IPS-15b (cell line): ENCODE data around the gene MRPL40.

Source experiments
- H3K27me3 ChIP-seq: one replicate; pipeline ENCODE4 v1.6.1; 2013; ENCODE audit warnings: low read length; ENCODE audit not compliant: control insufficient read depth, insufficient read depth
- H3K36me3 ChIP-seq: one replicate; pipeline ENCODE4 v1.6.1; 2013; ENCODE audit warnings: low read length; ENCODE audit not compliant: control insufficient read depth, insufficient read depth
- H3K4me1 ChIP-seq: one replicate; pipeline ENCODE4 v1.6.1; 2013; ENCODE audit warnings: mild to moderate bottlenecking, low read length; ENCODE audit not compliant: control insufficient read depth, insufficient read depth
- H3K4me3 ChIP-seq: one replicate; pipeline ENCODE4 v1.5.1; 2013; ENCODE audit warnings: low read depth, low read length
- H3K9ac ChIP-seq: one replicate; pipeline ENCODE4 v1.6.1; 2013; ENCODE audit warnings: low read depth, mild to moderate bottlenecking, low read length
- H3K9me3 ChIP-seq: one replicate; pipeline ENCODE4 v1.6.1; 2013; ENCODE audit warnings: mild to moderate bottlenecking, low read length; ENCODE audit not compliant: control insufficient read depth, insufficient read depth

MRPL40 gene

DNA sequence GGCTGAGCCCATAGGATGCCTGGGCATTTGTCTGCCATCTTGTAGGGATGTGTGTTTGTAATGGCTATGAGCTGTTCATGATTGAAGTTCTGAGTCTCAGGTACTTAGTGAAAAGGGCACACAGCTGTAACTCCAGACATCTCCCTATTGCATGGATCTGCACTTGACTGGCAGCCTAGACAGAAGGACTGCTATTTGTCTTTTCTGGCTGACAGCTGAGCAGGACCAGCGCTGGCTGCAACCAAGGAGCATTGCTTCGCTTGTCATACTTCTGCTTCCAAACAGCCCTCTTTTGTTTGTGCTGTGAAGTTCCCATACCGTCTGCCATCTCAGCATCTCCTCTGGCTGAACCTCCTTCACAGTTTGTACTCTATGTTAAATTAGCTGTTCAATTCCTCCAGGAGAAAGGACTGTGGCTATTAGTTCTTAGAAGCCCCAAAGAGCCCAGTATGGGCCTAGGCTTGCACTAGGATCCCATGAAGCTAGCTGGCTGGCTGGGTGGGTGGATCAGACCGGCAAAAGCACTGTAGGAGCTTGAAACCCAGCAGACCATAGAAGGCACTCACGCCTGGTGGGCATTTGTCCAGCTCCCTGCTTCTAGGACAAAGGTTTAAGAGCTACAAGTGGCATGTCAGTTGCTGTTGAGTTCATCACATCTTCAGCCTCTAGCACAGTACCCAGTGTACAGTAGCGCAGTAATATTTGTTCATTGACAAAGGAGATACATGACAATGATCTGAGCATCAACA, 21.2 kb upstream of the MRPL40 start:
- Histone ChIP-seq H3K36me3 (peaks cover 14% of the 10 kb centered on the region), H3K9me3 (no peaks in the 10 kb centered on the region), H3K27me3 (no peaks in the 10 kb centered on the region), H3K4me3 (no peak overlapping the region), H3K4me1 (no peaks in the 10 kb centered on the region), H3K9ac (no peak overlapping the region)

DNA sequence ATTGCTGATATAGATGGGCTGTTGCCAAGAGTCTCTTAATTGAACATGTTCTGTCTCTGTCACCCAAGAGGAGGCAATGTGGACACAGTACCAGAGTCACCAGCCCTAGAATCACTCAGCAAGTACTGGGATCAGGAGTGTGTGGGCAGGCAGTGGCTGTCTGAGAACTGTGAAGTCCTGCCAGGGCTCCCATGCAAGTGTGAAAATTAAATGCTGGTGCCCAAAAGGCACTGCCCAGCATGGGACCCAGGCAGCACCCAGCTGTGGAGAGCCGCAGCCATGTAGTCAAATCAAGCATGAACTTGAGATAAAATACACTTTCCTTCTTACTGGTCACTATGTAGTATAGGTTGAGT, 20.7 kb upstream of the MRPL40 start:
- Histone ChIP-seq H3K27me3 (no peaks in the 10 kb centered on the region), H3K4me3 (no peak overlapping the region), H3K36me3 (peaks cover 10% of the 10 kb centered on the region)

DNA sequence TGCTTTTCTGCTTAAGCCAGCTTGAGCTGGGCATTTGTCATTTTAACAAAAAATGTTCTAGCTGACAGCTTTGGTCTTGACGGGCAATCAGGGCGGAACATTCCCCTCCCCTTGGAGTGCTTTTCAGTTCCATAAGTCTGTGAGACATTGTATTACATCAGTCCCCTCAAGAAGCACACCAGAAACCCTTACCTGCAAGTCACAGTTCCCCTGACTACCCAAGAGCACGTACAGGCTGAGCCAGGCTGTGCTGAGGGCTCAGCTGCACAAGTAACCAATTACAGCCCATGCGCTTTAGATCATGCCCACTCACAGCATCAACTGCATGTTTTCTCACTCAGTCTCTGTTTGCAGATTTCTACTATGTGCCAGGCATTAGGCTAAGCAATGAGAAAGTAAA, 19.9 kb upstream of the MRPL40 start:
- peaks cover 9% of the 10 kb centered on the region for H3K36me3 ChIP-seq
- H3K4me3 ChIP-seq = no peak overlapping the region
- no peaks in the 10 kb centered on the region for H3K27me3 ChIP-seq
- H3K4me1 ChIP-seq = no peaks in the 10 kb centered on the region
- H3K9me3 ChIP-seq = no peaks in the 10 kb centered on the region
- H3K9ac ChIP-seq = no peak overlapping the region

More for the DNA sequence above, 20.7 kb upstream of the MRPL40 start:
- no peaks in the 10 kb centered on the region for H3K4me1 ChIP-seq
- no peak overlapping the region for H3K9ac ChIP-seq
- no peaks in the 10 kb centered on the region for H3K9me3 ChIP-seq

DNA sequence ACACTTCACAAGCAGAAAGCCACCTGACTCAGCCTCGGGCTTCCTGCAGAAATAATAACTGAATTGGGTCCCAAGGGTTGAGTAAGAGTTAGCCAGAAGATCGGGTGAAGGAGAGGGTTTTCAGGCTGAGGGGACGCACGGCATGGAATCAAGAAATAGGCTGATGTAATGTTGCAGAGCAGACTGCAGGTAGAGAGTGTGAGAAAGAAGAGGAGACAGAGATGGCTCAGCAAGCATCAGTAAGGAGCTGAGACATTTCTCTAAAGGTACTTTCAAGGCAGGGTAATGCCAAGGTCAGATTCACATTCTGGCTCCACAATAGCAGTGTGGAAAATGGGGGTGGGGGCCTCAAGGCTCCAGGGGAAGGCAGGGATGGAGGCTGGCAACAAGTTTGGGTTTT, 19.4 kb upstream of the MRPL40 start:
- H3K9ac ChIP-seq = no peak overlapping the region
- no peaks in the 10 kb centered on the region for H3K9me3 ChIP-seq
- peaks cover 5% of the 10 kb centered on the region for H3K36me3 ChIP-seq
- H3K4me3 ChIP-seq = no peak overlapping the region
- no peaks in the 10 kb centered on the region for H3K27me3 ChIP-seq
- H3K4me1 ChIP-seq = no peaks in the 10 kb centered on the region

DNA sequence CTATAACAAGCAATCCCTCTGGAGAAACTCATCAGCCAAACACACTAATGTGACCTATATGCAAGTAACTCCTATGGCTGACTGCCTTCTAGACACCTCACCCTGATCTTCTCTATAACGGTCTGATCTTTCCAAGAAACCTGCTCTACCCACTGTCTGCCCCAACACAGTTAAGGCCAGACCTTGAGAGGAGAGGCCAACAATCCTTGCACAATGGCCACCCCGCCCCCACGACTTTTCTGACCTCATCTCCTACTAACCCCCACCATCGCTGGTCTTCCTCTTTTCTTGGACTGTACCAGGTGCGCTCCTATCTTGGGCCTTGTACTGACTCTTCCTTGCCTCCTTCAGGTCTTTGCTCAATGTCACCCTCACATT, 13.3 kb upstream of the MRPL40 start:
- Histone ChIP-seq H3K4me1 (peaks cover 7% of the 10 kb centered on the region), H3K9me3 (no peaks in the 10 kb centered on the region), H3K9ac (no peak overlapping the region), H3K4me3 (no peak overlapping the region), H3K36me3 (no peaks in the 10 kb centered on the region), H3K27me3 (no peaks in the 10 kb centered on the region)

DNA sequence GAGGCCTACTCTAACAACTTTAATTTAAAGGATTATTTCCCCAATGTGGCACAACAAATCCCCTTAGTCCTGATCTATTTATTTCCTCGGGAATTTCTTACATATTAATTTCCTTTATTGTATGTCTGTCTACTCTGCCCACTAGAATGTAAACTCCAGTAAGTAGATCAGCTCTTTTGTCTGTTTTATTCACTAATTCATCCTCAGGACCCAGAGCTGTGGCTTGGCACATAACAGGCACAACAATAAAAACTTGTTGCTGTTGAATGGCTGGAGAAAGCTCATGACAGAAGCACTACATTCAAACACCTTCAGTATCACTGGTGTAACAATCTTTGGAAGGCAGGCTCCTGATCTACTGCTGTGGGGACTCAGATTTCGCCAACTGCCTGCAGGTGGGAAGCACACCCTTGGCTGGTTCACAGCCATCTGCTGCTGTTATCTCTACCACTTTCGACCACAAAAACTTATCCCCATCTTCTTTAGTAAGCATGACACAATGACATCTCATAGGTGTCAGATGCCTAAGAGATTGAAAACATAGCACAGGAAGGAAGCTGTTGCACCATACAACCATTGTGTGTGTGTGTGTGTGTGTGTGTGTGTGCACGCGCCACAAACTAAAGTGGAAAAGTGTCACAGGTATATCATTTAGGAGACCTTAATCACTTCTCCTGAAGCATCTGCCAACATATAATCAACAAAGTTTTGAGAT, 12.7 kb upstream of the MRPL40 start:
- H3K4me1 ChIP-seq = peaks cover 8% of the 10 kb centered on the region
- H3K9me3 ChIP-seq = no peaks in the 10 kb centered on the region
- H3K4me3 ChIP-seq = no peak overlapping the region
- no peaks in the 10 kb centered on the region for H3K27me3 ChIP-seq
- no peaks in the 10 kb centered on the region for H3K36me3 ChIP-seq
- H3K9ac ChIP-seq = no peak overlapping the region

DNA sequence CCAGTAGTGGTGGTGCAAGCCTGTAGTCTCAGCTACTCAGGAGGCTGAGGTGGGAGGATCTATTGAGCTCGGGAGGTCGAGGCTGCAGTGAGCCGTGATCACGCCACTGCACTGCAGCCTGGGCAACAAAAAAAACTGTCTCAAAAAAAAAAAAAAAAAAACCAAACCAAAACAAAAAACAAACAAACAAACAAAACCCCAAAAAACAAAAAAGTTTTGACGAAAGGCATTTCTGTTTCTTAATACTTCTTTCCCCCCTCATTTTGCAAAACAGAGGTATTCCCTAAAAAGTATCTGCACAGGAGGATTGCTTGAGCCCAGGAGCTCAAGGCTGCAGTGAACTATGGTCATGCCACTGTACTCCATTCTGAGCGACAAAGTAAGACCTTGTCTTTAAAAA, 12.0 kb upstream of the MRPL40 start:
- Histone ChIP-seq H3K4me1 (peaks cover 8% of the 10 kb centered on the region), H3K4me3 (no peak overlapping the region), H3K9me3 (no peaks in the 10 kb centered on the region), H3K9ac (no peak overlapping the region), H3K36me3 (no peaks in the 10 kb centered on the region), H3K27me3 (no peaks in the 10 kb centered on the region)

DNA sequence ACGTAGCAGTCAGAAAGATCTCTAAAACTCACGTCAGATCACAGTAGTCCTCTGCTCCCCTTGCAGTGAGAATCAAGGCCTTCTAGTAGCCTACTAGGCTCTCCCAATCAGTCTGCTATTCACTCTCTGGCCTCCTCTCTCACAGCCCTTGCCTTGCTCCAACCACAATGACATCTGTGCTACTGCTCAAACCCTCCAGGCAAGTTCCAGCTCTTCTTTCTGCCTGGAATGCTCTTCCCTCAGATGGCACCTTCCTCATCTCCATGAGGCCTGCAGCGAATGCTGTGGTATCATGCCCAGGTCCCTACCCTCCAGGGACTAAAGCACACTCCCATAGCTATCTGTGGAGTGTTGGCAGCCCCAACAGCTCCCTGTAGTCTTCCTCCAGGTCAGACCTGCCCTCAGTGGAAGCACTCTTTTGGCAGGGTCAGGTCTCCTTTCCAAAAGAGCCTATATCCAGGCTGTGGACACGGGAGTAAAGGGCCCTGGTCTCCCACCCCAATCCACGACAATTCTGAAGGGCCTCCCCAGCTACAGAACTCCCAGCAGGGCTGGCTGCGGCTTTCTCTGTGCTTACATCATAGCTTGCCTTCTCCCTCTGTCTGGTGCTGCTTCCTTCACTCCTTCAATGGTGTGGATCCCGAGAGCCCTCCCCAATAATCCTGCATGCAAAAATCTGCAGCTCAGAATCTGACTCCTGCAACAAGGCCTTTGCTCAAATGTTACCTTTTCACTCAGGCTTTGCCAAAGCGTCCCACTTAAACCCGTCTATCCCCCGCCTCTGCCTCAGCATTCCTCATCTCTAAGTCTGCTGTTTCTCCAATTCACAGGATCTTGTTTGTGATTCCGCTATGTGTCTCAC, 9.7 kb upstream of the MRPL40 start:
- H3K4me1 ChIP-seq = peaks cover 8% of the 10 kb centered on the region
- H3K36me3 ChIP-seq = no peaks in the 10 kb centered on the region
- no peaks in the 10 kb centered on the region for H3K9me3 ChIP-seq
- no peak overlapping the region for H3K9ac ChIP-seq
- H3K27me3 ChIP-seq = no peaks in the 10 kb centered on the region
- no peak overlapping the region for H3K4me3 ChIP-seq

DNA sequence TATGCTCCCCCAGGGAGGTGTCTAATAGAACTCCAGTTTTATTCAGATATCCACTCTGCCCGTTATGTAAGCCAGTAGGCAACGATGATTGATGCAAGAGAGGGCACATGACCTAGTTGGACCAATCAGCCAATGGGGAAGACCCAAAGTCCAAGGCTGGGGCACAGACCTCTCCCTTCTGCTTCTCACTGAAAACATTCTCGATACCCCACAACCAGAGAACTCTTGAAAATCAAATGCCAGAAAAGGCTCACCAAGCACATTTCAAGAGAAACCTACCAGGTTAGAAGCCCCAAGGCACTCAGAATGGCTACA, 8.2 kb upstream of the MRPL40 start:
- Histone ChIP-seq H3K9ac (no peak overlapping the region), H3K4me1 (peaks cover 8% of the 10 kb centered on the region), H3K27me3 (no peaks in the 10 kb centered on the region), H3K9me3 (no peaks in the 10 kb centered on the region), H3K36me3 (no peaks in the 10 kb centered on the region), H3K4me3 (no peak overlapping the region)

DNA sequence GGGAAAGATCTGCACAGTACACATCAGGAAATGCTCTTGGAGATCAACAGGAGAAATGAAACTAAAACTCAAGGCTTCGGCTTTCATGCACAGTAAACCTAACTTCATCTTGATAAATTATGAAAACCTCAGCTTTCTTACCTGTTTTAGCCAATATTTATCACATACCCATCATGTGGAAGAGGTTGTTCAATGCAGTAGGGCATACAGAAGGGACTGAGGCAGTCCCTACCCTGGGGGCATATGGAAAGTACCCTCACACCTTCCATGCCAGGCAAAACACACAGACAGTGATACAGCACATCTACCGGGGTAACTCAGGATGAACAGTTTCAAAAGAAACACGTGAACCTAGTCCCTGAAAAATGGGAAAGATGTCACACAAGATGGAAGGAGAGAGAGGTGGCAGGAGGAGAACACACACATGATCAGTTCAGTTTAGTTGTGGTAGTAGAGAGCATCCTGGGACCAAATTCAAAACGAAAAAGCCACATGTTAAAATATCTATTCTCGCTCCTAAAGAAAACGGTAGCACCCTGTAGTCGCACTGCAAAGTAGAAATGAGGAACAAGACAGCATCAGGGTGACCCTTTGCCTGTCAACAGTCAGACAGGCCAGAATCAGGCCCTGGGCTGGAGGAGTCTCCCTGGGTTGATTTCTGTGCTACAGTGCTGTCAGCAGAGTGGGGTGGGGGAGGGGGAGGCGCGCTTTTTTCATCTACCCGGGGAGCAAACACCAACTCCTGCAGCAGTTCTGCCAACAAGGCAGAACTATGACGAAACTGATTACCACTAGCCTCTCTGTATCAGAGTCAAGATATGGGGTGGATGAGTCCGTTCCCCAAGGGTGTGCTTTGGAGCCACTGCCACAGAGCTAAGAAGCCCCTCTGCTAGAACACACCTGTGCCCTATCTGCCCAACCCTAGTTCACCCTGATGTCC, 2.1 kb upstream of the MRPL40 start:
- H3K36me3 ChIP-seq = peaks cover 7% of the 10 kb centered on the region

DNA sequence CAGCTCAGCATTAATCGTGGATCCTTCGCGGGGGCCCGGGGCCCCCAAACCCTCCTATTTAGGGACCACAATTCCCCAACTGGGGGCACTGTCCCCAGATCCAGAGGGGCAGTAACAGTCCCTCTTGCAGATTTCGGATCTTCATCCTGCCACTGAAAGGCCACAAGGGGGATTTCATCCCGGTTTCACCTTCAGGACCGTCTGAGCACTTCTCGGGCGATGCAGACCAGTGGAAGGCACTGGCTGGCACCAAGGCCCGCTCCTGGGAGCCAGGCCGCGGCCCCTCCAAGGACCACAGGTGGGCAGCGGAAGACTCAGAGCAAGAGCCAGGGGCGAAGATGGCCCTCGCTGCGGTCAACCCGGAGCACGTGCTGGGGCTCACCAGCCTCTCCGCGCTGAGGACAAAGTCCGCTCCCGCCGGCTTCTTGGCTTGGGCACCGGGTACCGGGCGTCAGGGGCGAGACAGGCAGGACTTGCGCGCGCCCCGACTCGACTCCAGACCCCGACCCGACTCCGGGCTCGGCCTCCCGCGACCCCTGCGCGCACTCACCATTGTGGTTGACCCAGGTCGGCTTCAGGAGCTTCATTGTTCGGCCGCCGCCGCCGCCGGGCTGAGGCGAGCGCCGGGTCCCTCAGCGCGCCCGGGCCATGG, 1.3 kb upstream of the MRPL40 start:
- Histone ChIP-seq H3K9ac (peak overlapping the region; percentile 79), H3K27me3 (no peaks in the 10 kb centered on the region), H3K4me1 (peaks cover 6% of the 10 kb centered on the region), H3K9me3 (no peaks in the 10 kb centered on the region), H3K36me3 (peaks cover 7% of the 10 kb centered on the region), H3K4me3 (peak overlapping the region; percentile 86)

More for the DNA sequence above, 2.1 kb upstream of the MRPL40 start:
- Histone ChIP-seq H3K4me3 (peak overlapping the region; percentile 86), H3K9ac (peak overlapping the region; percentile 79), H3K27me3 (no peaks in the 10 kb centered on the region), H3K9me3 (no peaks in the 10 kb centered on the region), H3K4me1 (peaks cover 6% of the 10 kb centered on the region)
